ENCODE results near the gene SYT1. TPM values are rescaled to one million over a fixed set of nuclear protein-coding genes. Genes with fewer than 3 reads are reported as not detected.

The SYT1 gene
- total RNA-seq, 1 donor from 2014 or later: 0.37 TPM

- H3K9me3 Mint-ChIP-seq (ENCODE audit: low read depth): no peaks in the 10 kb centered on the region
- no peaks in the 10 kb centered on the region for H3K36me3 Mint-ChIP-seq (ENCODE audit: low read depth)
- TF ChIP-seq, protein P1, sequence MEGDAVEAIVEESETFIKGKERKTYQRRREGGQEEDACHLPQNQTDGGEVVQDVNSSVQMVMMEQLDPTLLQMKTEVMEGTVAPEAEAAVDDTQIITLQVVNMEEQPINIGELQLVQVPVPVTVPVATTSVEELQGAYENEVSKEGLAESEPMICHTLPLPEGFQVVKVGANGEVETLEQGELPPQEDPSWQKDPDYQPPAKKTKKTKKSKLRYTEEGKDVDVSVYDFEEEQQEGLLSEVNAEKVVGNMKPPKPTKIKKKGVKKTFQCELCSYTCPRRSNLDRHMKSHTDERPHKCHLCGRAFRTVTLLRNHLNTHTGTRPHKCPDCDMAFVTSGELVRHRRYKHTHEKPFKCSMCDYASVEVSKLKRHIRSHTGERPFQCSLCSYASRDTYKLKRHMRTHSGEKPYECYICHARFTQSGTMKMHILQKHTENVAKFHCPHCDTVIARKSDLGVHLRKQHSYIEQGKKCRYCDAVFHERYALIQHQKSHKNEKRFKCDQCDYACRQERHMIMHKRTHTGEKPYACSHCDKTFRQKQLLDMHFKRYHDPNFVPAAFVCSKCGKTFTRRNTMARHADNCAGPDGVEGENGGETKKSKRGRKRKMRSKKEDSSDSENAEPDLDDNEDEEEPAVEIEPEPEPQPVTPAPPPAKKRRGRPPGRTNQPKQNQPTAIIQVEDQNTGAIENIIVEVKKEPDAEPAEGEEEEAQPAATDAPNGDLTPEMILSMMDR (IDR thresholded peaks at IDR 0.05): no peak
- peaks cover 17% of the 10 kb centered on the region for H3K27me3 Mint-ChIP-seq (ENCODE audit: low read depth)
- H3K27ac Mint-ChIP-seq (ENCODE audit: unreplicated experiment): no peak overlapping the region
- no peaks in the 10 kb centered on the region for H3K4me1 Mint-ChIP-seq (ENCODE audit: low read depth)
- no peak for DNase-seq (ENCODE audit: low spot score)
- H3K4me3 Mint-ChIP-seq (ENCODE audit: unreplicated experiment): no peak overlapping the region
Measured at GRCh38 chr12:79266343-79267144, 402.0 kb downstream of the SYT1 start.

- H3K36me3 Mint-ChIP-seq (ENCODE audit: low read depth): no peaks in the 10 kb centered on the region
- TF ChIP-seq, protein P1 (IDR thresholded peaks at IDR 0.05): no peak
- no peak for DNase-seq (ENCODE audit: low spot score)
- H3K4me1 Mint-ChIP-seq (ENCODE audit: low read depth): no peaks in the 10 kb centered on the region
- no peaks in the 10 kb centered on the region for H3K9me3 Mint-ChIP-seq (ENCODE audit: low read depth)
- H3K27me3 Mint-ChIP-seq (ENCODE audit: low read depth): peaks cover 18% of the 10 kb centered on the region
- H3K4me3 Mint-ChIP-seq (ENCODE audit: unreplicated experiment): no peak overlapping the region
- H3K27ac Mint-ChIP-seq (ENCODE audit: unreplicated experiment): no peak overlapping the region
Measured at GRCh38 chr12:79267580-79267979, 403.0 kb downstream of the SYT1 start.

- TF ChIP-seq, protein P1 (IDR thresholded peaks at IDR 0.05): no peak
- no peak for DNase-seq (ENCODE audit: low spot score)
- H3K36me3 Mint-ChIP-seq (ENCODE audit: low read depth): no peaks in the 10 kb centered on the region
- no peak overlapping the region for H3K4me3 Mint-ChIP-seq (ENCODE audit: unreplicated experiment)
- peaks cover 18% of the 10 kb centered on the region for H3K9me3 Mint-ChIP-seq (ENCODE audit: low read depth)
- no peaks in the 10 kb centered on the region for H3K4me1 Mint-ChIP-seq (ENCODE audit: low read depth)
- H3K27me3 Mint-ChIP-seq (ENCODE audit: low read depth): peaks cover 14% of the 10 kb centered on the region
- H3K27ac Mint-ChIP-seq (ENCODE audit: unreplicated experiment): no peak overlapping the region
Measured at GRCh38 chr12:79274501-79275064, 410.0 kb downstream of the SYT1 start.

GRCh38 chr12:79275631-79276030 lies 411.1 kb downstream of the SYT1 start:
- H3K27ac Mint-ChIP-seq (ENCODE audit: unreplicated experiment): no peak overlapping the region
- no peaks in the 10 kb centered on the region for H3K4me1 Mint-ChIP-seq (ENCODE audit: low read depth)
- peaks cover 14% of the 10 kb centered on the region for H3K27me3 Mint-ChIP-seq (ENCODE audit: low read depth)
- H3K36me3 Mint-ChIP-seq (ENCODE audit: low read depth): no peaks in the 10 kb centered on the region
- no peak overlapping the region for H3K4me3 Mint-ChIP-seq (ENCODE audit: unreplicated experiment)
- no peak for DNase-seq (ENCODE audit: low spot score)
- peaks cover 21% of the 10 kb centered on the region for H3K9me3 Mint-ChIP-seq (ENCODE audit: low read depth)
- TF ChIP-seq, protein P1 (IDR thresholded peaks at IDR 0.05): no peak

GRCh38 chr12:79283364-79283763 lies 418.8 kb downstream of the SYT1 start:
- Mint-ChIP-seq H3K9me3 (ENCODE audit: low read depth) (peaks cover 17% of the 10 kb centered on the region), H3K27ac (ENCODE audit: unreplicated experiment) (no peak overlapping the region), H3K27me3 (ENCODE audit: low read depth) (peaks cover 20% of the 10 kb centered on the region), H3K36me3 (ENCODE audit: low read depth) (no peaks in the 10 kb centered on the region), H3K4me1 (ENCODE audit: low read depth) (no peaks in the 10 kb centered on the region), H3K4me3 (ENCODE audit: unreplicated experiment) (no peak overlapping the region)
- TF ChIP-seq, protein P1 (IDR thresholded peaks at IDR 0.05): no peak
- DNase-seq (ENCODE audit: low spot score): no peak
